NCI-H146 treated with DMSO at 0.1 percent for 48 hours (cell line): ENCODE measurements around the gene KANTR.

Experiments used
- DNase-seq: peaks from one replicate; lab custom pipeline; 2025; ENCODE audit not compliant: unreplicated experiment; lab: John Stamatoyannopoulos, UW

KANTR gene, protein sequence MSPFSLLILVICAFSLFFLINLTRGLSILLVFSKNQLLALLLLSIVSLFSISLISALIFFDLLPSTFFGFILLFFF

GRCh38 chrX:53093748-53094581 is at the start of gene KANTR:
Gene KANTR (plus strand): TSS chrX:53094142. CDS start chrX:53124273, 30,131 bp downstream.
- DNase-seq = peak; percentile 89

DNA sequence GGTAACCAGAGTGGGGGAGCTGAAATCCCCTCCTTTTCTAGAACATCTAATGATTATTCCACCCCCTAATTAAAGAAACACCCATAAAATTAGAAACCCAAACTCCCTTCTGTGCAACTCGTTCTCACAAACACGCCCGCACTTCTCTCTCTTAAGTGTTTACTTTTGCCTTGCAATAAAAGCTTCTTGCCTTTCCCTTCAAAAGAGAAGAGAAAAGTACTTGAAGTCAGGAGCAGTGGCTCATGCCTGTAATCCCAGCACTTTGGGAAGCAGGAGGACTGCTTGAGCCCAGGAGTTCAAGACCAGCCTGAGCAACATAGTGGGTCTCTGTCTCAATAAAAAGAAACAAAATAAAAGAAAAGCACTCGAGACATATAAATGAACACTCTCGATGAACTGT is 48.9 kb upstream of the KANTR start:
- DNase-seq = no peak

GRCh38 chrX:53047228-53047627 is 46.7 kb upstream of the KANTR start:
- DNase-seq = no peak

GRCh38 chrX:53048169-53049126 is 45.5 kb upstream of the KANTR start, which contains the start of gene GPR173:
Gene GPR173 (plus strand): TSS chrX:53048789. CDS start chrX:53076622, 27,833 bp downstream.
- peak; percentile 42 for DNase-seq

DNA sequence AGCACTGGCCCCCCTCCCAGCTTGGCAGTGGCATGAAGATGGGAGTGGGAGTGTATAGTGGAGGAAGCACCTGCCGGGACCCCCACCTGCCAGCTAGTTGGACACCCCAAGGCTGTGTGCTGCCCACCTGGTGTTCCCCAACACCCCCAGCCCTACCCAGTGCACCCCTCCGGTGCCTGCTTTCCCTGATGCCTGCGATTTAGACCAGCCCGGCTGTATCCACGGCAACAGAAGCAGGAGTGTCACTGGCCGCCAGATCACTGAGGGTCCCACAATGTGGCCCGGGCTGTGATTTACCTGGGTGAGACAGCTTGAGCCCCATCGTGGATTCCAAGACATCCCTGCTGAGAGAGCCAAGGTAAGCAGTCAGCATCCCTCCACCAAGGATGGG is 44.8 kb upstream of the KANTR start:
- DNase-seq = no peak

- no peak for DNase-seq
These were observed 43.1 kb upstream of the KANTR start for GRCh38 chrX:53050841-53051240.

DNA sequence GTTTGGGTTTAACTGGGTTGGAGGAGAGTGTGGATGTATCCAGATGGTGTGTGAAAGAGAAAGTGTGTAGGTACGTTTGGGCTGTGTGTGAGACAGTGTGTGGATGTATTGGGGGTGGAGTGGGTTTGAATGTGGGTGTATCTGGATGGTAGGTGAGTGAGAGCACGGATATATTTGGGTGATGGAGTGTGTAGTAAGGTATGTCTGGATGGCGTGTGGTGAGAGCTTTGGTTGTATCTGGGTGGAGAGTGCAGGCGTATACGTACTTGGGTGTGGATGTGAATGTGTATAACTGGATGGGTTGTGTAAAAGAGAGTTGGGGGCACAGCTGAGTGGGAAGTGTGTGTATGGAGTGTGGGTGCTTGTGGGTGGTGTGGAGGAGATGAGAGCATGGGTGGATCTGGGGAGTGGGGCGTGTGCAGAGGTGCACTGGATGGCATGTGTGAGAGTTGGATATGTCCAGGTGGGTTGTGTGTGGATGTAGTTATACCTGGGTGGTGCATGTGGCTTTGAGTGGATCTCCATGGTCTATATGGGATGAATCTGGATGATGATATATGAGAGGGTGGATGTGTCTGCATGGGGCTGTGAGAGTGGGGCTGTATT is 38.6 kb upstream of the KANTR start:
- no peak for DNase-seq

- no peak for DNase-seq
These were observed 37.6 kb upstream of the KANTR start for GRCh38 chrX:53056292-53056691.

DNA sequence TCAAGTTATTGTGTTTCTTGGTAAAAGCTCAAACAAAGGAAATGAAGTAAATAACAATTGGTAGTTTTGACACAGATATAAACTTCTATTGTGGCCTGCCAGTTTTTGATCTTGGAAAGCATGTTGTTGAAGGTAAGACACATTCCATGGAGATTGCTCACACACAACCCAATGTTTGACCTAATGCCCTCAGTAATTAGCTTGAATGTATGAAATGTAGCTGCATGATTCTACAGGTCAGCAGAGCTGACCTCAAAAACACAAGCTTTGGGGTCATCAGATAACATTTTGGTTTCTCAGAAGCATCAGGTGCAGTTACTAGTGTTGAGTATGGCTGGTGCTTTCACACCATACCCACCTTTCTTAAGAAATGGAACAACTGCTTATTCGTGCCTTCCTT is 28.8 kb upstream of the KANTR start:
- no peak for DNase-seq

GRCh38 chrX:53071064-53071463 is 22.9 kb upstream of the KANTR start:
- no peak for DNase-seq

DNA sequence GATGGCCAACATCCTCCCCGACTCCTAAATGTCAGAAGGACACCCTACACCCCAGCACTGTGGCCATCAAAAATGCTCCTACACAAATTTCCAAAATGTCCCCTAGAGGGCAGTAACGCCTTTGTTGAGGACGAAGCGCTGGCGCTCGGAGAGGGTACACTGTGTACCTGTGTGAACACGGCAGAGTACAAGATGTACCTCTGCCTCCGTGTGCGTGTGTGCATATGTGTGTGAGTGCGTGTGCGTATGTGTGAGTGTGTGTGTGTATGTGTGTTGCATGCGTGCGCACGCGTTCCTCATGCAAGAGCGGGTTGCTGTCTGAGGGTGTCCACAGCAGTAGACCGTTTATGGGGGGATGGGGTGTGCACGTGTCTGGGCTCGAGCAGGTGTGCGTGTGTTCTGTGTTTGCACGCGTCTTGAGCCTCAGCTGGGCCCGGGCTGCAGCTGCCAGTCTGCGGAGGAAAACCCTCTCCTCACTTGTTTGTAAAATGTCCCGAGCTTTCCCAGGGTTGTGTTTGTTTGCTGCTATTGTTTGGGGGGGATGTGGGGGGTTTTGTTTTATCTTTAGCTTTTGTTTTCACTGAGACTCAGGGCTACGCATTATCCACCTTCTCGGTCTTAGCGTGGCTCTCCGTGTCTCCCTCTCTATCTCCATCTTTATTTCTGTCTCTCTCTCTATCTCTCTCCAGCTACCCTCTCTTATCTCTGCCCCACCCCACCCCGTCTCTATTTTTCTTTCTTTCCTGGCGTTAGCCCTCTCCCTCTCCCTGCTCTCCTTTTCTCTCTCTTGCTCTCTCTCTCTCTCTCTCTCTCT is 22.1 kb upstream of the KANTR start:
- peak; percentile 64 for DNase-seq

GRCh38 chrX:53072418-53073114 is 21.4 kb upstream of the KANTR start:
- no peak for DNase-seq

DNA sequence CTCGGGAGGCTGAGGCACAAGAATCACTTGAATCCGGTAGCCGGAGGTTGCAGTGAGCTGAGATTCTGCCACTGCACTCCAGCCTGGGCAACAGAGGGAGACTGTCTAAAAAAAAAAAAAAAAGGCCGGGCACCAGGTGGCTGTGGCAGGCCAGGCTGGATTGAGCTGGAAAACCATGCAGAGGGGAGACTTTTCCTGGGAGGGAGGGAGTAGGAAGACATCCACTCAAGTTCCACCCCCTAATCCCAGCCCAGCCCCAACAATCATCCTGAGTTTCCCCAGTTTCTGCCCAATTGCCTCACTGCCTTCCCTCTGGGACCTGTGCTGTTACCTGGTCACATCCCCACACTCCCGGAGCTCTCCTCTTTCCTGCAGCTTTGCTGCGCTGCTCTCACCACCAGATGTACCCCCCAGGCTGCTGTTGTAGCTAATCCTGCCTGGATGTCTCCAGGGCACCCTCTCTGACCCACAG is 20.8 kb upstream of the KANTR start:
- peak; percentile 57 for DNase-seq

- no peak for DNase-seq
These were observed 18.9 kb upstream of the KANTR start for GRCh38 chrX:53075011-53075410.

DNA sequence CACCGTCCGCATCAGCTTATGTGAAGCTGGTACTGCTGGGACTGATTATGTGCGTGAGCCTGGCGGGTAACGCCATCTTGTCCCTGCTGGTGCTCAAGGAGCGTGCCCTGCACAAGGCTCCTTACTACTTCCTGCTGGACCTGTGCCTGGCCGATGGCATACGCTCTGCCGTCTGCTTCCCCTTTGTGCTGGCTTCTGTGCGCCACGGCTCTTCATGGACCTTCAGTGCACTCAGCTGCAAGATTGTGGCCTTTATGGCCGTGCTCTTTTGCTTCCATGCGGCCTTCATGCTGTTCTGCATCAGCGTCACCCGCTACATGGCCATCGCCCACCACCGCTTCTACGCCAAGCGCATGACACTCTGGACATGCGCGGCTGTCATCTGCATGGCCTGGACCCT is 17.3 kb upstream of the KANTR start:
- no peak for DNase-seq

GRCh38 chrX:53077207-53078197 is 16.4 kb upstream of the KANTR start:
- no peak for DNase-seq

GRCh38 chrX:53078943-53079342 is 15.0 kb upstream of the KANTR start:
- no peak for DNase-seq
